Measurements from ENCODE around the gene WWC2. TPM values are rescaled to one million over a fixed set of nuclear protein-coding genes. Genes with fewer than 3 reads are reported as not detected.

WWC2 gene
- total and polyA plus RNA-seq, 2 experiments from 2014 or later: 50.5 to 74.2 TPM

GRCh38 chr4:183343730-183344129 lies 244.7 kb downstream of the WWC2 start:
- DNase-seq (ENCODE audit: low spot score) (no peak), ATAC-seq (no peak)
- Histone ChIP-seq H4K20me1 (replicated peaks; ENCODE audit: insufficient read depth) (no peaks in the 10 kb centered on the region), H3K79me2 (replicated peaks; ENCODE audit: insufficient read depth) (no peaks in the 10 kb centered on the region), H3K9me2 (ENCODE audit: insufficient read depth) (no peaks in the 10 kb centered on the region), H3F3A (replicated peaks; ENCODE audit: low read depth) (no peaks in the 10 kb centered on the region), H3K27me3 (ENCODE audit: insufficient read depth) (no peaks in the 10 kb centered on the region), H3K4me1 (ENCODE audit: insufficient read depth) (no peaks in the 10 kb centered on the region), H3K36me3 (ENCODE audit: insufficient read depth) (no peaks in the 10 kb centered on the region), H3K4me3 (no peak overlapping the region), H3K4me2 (no peak overlapping the region), H2AFZ (no peak overlapping the region), H3K27ac (ENCODE audit: low read depth) (no peak overlapping the region)
- H3K27me3 Mint-ChIP-seq (ENCODE audit: insufficient read depth, low read depth, poor library complexity): peaks cover 2% of the 10 kb centered on the region
- no peaks in the 10 kb centered on the region for H3K36me3 Mint-ChIP-seq (ENCODE audit: low read depth)
- H3K27ac Mint-ChIP-seq: no peak overlapping the region
- no peak for TF ChIP-seq POLR2AphosphoS5 (IDR thresholded peaks at IDR 0.05; ENCODE audit: low read depth)
- no peak for TF ChIP-seq ETS1 (IDR thresholded peaks at IDR 0.05)
- no peak for TF ChIP-seq ZNF462 (CRISPR knock-in tag; IDR thresholded peaks at IDR 0.05)
- H3K9me3 Mint-ChIP-seq: no peaks in the 10 kb centered on the region
- H3K4me3 Mint-ChIP-seq: no peak overlapping the region
- H3K4me1 Mint-ChIP-seq: peaks cover 3% of the 10 kb centered on the region; the same call in 1 of the 3 replicates

DNA sequence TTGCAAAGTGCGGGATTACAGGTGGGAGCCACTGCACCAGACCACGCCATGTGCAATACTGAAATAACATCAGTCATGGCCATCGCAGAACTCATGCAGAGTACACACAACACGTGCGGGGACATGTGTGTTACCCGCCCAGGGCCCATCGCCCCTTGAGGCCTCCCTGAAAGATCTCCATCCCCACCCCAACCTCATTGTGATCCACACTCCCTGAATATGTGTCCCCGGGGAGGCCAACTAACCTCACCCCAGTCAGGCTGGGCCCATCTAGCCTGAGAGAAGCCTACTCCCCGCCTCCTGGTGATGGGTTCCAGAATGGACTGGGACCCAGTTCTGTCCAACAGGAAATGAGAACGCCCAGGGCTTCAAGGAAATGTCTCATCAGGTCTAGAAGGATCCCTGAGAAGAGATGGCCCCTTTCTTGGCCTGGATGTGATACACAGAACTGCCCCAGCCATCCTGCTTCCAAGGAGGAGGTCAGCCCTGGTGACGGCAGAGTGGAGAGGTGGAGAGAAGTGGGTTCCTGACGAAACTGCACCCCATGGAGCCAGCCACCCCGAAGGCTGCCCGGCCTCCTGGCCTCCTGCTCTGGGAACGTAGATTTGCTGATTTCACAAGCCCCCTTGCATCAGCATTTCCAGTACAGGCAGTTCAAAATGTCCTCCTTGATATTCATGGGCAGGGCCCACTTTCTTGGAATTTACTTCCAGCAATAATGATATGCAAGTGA lies 245.6 kb downstream of the WWC2 start:
- TF ChIP-seq STAT1 (IDR thresholded peaks at IDR 0.05; ENCODE audit: unreplicated experiment) (no peak), ZNF114 (CRISPR knock-in tag; IDR thresholded peaks at IDR 0.05) (no peak), EZH2 (IDR thresholded peaks at IDR 0.05; ENCODE audit: low read depth, unreplicated experiment) (no peak), NANOG (IDR thresholded peaks at IDR 0.05; ENCODE audit: borderline replicate concordance) (no peak), ETS1 (IDR thresholded peaks at IDR 0.05) (no peak), EZH2phosphoT487 (IDR thresholded peaks at IDR 0.05; ENCODE audit: unreplicated experiment) (no peak)
- no peaks in the 10 kb centered on the region for H3F3A ChIP-seq (replicated peaks; ENCODE audit: low read depth)
- DNase-seq (ENCODE audit: low spot score) (no peak), ATAC-seq (no peak)
- H4K20me1 ChIP-seq (replicated peaks; ENCODE audit: insufficient read depth): no peaks in the 10 kb centered on the region
- H3K4me1 Mint-ChIP-seq: no peaks in the 10 kb centered on the region; the same call in 2 of the 3 replicates
- H3K4me3 ChIP-seq: no peak overlapping the region
- H3K27ac Mint-ChIP-seq: no peak overlapping the region
- H3K27ac ChIP-seq (ENCODE audit: low read depth): no peak overlapping the region
- H2AFZ ChIP-seq: 0 out of 2 replicates have a peak overlapping the region, but pooled peaks have one; percentile 43
- no peaks in the 10 kb centered on the region for H3K79me2 ChIP-seq (replicated peaks; ENCODE audit: insufficient read depth)
- no peak overlapping the region for H3K4me2 ChIP-seq
- H3K4me1 ChIP-seq (ENCODE audit: insufficient read depth): no peaks in the 10 kb centered on the region
- peaks cover 4% of the 10 kb centered on the region for H3K27me3 Mint-ChIP-seq (ENCODE audit: insufficient read depth, low read depth, poor library complexity)
- no peak overlapping the region for H3K4me3 Mint-ChIP-seq
- no peaks in the 10 kb centered on the region for H3K9me2 ChIP-seq (ENCODE audit: insufficient read depth)
- H3K36me3 Mint-ChIP-seq (ENCODE audit: low read depth): no peaks in the 10 kb centered on the region
- H3K9me3 Mint-ChIP-seq: no peaks in the 10 kb centered on the region
- no peaks in the 10 kb centered on the region for H3K27me3 ChIP-seq (ENCODE audit: insufficient read depth)
- no peaks in the 10 kb centered on the region for H3K36me3 ChIP-seq (ENCODE audit: insufficient read depth)
